NT2/D1 (cell line): ENCODE results near the gene WDR7.

ENCODE experiments used
- SUZ12 ChIP-seq: IDR thresholded peaks from 2 replicates; pipeline ENCODE4 v1.6.1; 2011; ENCODE audit not compliant: insufficient read length, insufficient read depth; ENCODE audit errors: extremely low read depth
- YY1 ChIP-seq: IDR thresholded peaks from 2 replicates; pipeline ENCODE4 v1.6.1; 2011; ENCODE audit not compliant: insufficient read length, insufficient read depth

DNA sequence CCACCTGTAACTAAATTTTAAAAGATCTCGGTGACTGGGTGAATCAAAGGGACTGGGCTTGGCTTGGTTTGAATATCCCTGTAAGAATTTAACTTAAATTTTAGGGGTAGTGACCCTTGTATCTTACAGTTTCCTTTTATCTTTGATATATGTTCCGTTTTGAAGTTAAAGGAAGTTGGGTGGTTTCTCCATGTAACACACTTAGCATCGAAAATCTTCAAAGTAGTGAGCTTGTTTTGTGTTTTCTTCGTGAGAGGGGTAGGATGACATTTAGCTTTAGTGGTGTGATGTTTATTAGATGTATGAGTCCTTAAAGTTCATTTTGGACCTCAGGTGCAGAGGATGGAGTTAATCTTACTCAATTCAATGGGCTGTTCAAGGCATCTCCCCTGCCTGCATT, 1.6 kb downstream of the WDR7 start:
- TF ChIP-seq YY1 (no peak), SUZ12 (no peak)
